SK-N-MC (cell line): Measurements from ENCODE around the gene PTPN18.
"Not testable (repeated sequence)": the region's sequence is repeated elsewhere in the genome, so short reads cannot be mapped to it uniquely, and the experiment has no call there.

Experiments used
- DNase-seq: peaks from one replicate; pipeline ENCODE4 v3.0.0-alpha.2; 2011; ENCODE audit warnings: low read depth, low spot score
- H3K27ac ChIP-seq: fragments of 200-600 bp; sonication (generic); 2 replicates; pipeline ENCODE4 v1.5.1; 2016; ENCODE audit warnings: mixed run types
- H3K36me3 ChIP-seq: fragments of 200-600 bp; sonication (generic); 2 replicates; pipeline ENCODE4 v1.6.1; 2017; ENCODE audit warnings: antibody characterized with exemption, low read length, mixed read lengths; ENCODE audit not compliant: insufficient read depth
- H3K4me3 ChIP-seq: fragments of 200-600 bp; sonication (generic); 2 replicates; pipeline ENCODE4 v1.5.1; 2016
- H3K9ac ChIP-seq: fragments of 200-600 bp; sonication (generic); 2 replicates; pipeline ENCODE4 v1.8.0; 2017; ENCODE audit warnings: mixed run types, mixed read lengths; ENCODE audit not compliant: insufficient read length
- H3K9me3 ChIP-seq: fragments of 200-600 bp; sonication (generic); 2 replicates; pipeline ENCODE4 v1.6.1; 2017; ENCODE audit warnings: low read depth, mild to moderate bottlenecking, antibody characterized with exemption, low read length, moderate library complexity, mixed read lengths
- EZH2 ChIP-seq: fragments of 200-600 bp; sonication (generic); IDR thresholded peaks from one replicate; pipeline ENCODE4 v1.6.1; 2017; ENCODE audit warnings: antibody characterized with exemption
- FOXP2 ChIP-seq: optimal IDR thresholded peaks from 2 replicates; pipeline ENCODE3; 2011; ENCODE audit warnings: mild to moderate bottlenecking, moderate library complexity; ENCODE audit not compliant: insufficient read depth; ENCODE audit errors: extremely low read length, control extremely low read depth
- POLR2AphosphoS5 ChIP-seq: IDR thresholded peaks from 2 replicates; pipeline ENCODE4 v1.6.1; 2012; ENCODE audit warnings: mild to moderate bottlenecking, low read depth, low read length, borderline replicate concordance

Gene PTPN18

GRCh38 chr2:130393318-130393910 lies 37.6 kb downstream of the PTPN18 start:
- no peak overlapping the region for H3K9ac ChIP-seq
- H3K9me3 ChIP-seq = no peaks in the 10 kb centered on the region
- TF ChIP-seq POLR2AphosphoS5 = no peak
- TF ChIP-seq FOXP2 = no peak
- TF ChIP-seq EZH2 = no peak
- no peak overlapping the region for H3K27ac ChIP-seq
- no peaks in the 10 kb centered on the region for H3K36me3 ChIP-seq
- no peak overlapping the region for H3K4me3 ChIP-seq
- no peak for DNase-seq

- H3K9ac ChIP-seq, H3K9me3 ChIP-seq, DNase-seq, H3K36me3 ChIP-seq, H3K4me3 ChIP-seq, H3K27ac ChIP-seq: not testable (repeated sequence)
These were observed 50.4 kb downstream of the PTPN18 start for GRCh38 chr2:130406280-130406679.

DNA sequence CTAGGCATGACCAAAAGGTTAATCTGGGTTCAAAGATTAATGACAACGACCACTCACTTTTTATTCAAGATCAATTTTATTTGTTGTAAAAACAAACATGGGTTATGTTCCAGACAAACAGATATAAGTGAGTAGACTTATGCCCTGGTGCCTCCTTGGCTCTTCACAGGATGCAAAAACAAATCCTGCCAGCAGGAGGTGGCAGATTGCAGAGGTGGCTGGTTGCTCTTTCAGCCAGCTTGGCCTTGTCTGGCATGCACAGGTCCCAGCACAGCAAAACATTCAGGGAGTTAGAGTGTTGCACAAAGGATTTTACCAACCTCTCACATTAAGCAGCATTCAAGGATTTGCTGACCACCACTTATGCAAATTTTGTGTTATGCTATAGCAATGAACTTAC lies 60.8 kb downstream of the PTPN18 start:
- H3K36me3 ChIP-seq, H3K27ac ChIP-seq, H3K4me3 ChIP-seq, H3K9me3 ChIP-seq, H3K9ac ChIP-seq, DNase-seq: not testable (repeated sequence)

DNA sequence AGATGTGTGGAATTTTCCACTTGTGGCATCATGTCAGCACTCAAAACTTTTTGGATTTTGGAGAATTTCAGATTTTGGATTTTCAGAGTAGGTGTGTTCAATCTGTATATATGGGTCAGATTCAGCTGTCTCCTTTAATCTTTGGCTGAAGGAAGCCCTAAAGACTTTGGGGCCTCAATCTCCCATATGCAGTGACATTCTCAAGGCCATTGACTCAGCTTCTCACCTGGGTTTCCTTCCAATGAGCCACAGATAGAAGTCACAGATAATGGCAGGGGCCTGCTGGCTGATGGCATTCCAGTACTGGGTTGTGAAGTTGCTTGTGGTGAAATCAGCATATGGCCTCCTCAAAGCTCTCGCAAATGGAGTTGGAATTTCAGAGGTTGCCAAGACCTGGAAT lies 63.0 kb downstream of the PTPN18 start:
- not testable (repeated sequence) for DNase-seq, H3K9ac ChIP-seq, H3K9me3 ChIP-seq, H3K27ac ChIP-seq, H3K4me3 ChIP-seq, H3K36me3 ChIP-seq
